Measurements from ENCODE around the gene ENTPD6.
A peak's percentile ranks its signal among the peaks of the same experiment; 100 is the strongest.

The ENTPD6 gene

DNA sequence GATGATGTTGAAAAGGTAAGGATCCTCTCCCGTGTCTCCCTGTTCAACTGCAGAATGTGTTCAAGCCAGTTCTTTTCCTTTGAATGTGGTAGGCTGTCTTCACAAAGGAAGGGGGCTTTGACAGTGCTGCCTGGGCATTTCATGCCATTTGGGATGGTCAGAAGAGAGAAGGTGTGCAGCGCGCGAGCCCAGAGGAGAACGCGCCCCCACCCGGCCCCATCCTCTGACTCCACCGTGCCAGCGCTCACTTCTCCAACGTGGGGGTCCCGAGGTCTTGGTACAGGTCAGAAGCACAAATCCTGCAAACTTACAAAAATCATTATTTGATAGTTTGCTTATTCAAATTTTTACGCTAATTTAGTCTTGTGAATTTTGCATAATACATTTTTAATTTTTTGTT is 14.4 kb downstream of the ENTPD6 start:
- DNase-seq, result no peak

DNA sequence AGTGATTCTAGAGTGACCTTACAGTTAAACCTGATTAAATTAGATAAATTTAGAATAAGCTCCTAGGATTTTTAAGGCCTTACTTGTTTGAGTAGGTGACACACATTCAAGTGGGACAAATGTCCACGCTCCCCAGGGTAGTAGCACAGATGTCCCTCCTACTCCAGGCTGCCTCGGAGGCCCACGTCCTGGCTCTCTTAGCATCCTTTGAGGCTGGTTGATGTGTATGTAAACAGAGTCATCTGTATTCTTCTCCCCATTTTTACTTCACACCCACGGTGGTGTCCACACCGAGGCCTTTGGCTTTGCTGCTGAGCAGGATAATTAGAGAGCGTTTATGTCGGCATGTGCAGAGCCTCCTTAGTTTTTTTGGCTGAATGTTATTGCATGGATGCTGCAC is 15.8 kb downstream of the ENTPD6 start:
- DNase-seq, result no peak

GRCh38 chr20:25212242-25212641 is 16.7 kb downstream of the ENTPD6 start:
- no peak for DNase-seq

- no peak for DNase-seq
Observed at GRCh38 chr20:25213566-25214425, 18.3 kb downstream of the ENTPD6 start.

GRCh38 chr20:25214426-25214790 is 18.9 kb downstream of the ENTPD6 start:
- no peak for DNase-seq

DNA sequence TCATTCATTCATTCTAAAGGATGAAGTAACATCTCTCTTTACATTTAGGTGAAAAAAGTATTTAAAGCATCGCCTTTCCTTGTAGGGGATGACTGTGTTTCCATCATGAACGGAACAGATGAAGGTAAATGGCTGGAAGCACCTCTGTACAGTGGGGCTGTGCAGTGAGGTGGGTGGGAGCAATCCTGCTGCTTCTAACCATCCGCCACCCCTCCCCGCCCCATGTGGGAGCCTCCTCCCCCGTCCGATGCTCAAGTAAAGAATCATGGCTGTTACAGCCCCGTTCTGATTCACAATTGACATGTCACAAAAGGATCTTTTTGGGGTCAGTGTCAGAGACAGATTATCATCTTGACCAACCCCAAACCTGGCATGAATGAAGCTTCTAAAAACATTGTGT is 19.3 kb downstream of the ENTPD6 start:
- no peak for DNase-seq

- no peak for DNase-seq
Observed at GRCh38 chr20:25215521-25215920, 20.0 kb downstream of the ENTPD6 start.

- no peak for DNase-seq
Observed at GRCh38 chr20:25216199-25216945, 20.9 kb downstream of the ENTPD6 start.

DNA sequence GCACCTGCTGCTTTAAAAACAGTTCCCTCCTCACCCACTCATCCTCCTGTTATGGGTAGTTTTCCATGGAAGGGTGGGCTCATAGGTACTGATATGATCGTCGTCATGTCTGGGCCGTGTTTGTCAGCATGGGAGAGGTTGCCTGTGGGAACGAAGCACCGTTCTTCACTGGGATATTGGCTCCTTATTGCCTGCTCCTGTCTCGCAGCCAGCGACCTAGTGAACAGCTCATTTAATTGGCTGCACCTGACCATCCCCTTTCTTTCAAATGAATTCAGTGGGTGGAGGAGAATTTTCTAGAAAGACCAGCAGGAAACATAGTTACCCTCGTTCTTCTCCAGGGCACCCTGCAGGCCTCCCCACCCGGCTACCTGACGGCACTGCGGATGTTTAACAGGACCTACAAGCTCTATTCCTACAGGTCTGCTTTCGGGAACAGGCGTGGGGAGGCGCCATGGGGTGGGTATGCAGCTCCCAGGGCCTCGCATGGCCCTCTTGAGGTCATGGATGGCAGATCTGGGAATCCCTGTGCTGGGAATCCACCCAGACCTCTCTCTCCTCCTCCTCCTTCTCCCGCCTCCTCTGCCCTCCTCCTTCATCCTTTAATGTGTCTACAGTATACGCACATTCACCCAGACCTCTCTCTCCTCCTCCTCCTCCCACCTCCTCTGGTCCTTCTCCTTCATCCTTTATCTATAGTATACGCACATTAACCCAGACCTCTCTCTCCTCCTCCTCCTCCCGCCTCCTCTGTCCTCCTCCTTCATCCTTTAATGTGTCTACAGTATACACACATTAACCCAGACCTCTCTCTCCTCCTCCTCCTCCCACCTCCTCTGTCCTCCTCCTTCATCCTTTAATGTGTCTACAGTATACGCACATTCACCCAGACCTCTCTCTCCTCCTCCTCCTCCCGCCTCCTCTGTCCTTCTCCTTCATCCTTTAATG is 21.9 kb downstream of the ENTPD6 start:
- DNase-seq, result no peak

- DNase-seq, result no peak
Observed at GRCh38 chr20:25218109-25218486, 22.6 kb downstream of the ENTPD6 start.

- DNase-seq, result no peak
Observed at GRCh38 chr20:25218492-25218891, 23.0 kb downstream of the ENTPD6 start.

DNA sequence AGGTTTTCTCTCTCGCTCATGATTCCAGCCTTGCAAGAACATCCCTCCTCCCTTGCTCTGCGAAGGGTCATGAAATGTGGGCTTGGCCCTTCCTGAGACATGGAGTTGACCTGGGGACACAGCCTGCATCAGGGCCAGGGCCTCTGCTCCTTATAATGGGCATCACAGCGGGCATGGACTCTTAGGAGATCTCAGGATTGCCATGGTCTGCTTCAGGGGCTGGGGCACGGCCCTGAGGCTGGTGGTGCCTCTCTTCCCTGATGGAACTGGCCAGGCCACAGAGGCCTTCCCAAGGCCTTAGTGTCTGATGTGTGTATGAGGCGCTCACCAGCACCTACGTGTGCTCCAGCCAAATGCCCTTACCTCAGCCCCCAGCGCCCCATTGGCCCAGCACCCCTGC is 23.9 kb downstream of the ENTPD6 start:
- DNase-seq, result no peak

- peak; percentile 15 for DNase-seq
Observed at GRCh38 chr20:25220021-25220730, 24.7 kb downstream of the ENTPD6 start.

- no peak for DNase-seq
Observed at GRCh38 chr20:25220810-25221591, 25.5 kb downstream of the ENTPD6 start.

GRCh38 chr20:25221592-25222460 is 26.3 kb downstream of the ENTPD6 start:
- DNase-seq, result no peak

DNA sequence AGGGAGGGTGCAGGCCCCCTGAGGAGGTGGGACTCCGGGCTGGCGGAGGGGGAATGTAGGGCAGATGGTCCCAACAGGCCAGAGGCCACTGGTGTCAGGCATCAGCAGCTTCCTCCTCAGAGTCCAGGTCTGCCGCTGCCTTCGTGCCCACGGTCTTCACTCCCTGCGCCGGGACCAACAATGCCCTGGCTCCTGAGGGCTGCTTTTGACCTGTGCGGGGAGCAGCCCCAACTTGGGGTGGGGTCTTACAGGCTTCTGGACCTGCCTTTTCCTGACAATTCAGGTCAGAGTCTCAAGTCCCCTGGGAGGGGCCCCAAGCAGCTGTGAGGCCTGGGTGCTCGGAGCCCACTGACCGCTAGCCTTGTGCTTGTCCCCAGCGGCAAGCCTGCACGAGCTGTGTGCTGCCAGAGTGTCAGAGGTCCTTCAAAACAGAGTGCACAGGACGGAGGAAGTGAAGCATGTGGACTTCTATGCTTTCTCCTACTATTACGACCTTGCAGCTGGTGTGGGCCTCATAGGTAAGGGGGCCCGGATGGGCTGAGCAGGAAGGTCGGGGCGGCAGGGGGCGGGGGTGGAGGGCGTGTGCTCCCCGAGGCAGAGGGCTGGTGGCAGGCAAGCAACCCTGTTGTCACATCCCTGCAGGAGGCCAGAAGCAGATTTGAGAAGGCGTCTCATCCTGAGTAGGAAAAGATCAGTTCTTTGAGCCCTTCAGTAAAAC is 27.1 kb downstream of the ENTPD6 start:
- DNase-seq, result no peak

GRCh38 chr20:25223179-25223661 is 27.7 kb downstream of the ENTPD6 start:
- peak; percentile 56 for DNase-seq

DNA sequence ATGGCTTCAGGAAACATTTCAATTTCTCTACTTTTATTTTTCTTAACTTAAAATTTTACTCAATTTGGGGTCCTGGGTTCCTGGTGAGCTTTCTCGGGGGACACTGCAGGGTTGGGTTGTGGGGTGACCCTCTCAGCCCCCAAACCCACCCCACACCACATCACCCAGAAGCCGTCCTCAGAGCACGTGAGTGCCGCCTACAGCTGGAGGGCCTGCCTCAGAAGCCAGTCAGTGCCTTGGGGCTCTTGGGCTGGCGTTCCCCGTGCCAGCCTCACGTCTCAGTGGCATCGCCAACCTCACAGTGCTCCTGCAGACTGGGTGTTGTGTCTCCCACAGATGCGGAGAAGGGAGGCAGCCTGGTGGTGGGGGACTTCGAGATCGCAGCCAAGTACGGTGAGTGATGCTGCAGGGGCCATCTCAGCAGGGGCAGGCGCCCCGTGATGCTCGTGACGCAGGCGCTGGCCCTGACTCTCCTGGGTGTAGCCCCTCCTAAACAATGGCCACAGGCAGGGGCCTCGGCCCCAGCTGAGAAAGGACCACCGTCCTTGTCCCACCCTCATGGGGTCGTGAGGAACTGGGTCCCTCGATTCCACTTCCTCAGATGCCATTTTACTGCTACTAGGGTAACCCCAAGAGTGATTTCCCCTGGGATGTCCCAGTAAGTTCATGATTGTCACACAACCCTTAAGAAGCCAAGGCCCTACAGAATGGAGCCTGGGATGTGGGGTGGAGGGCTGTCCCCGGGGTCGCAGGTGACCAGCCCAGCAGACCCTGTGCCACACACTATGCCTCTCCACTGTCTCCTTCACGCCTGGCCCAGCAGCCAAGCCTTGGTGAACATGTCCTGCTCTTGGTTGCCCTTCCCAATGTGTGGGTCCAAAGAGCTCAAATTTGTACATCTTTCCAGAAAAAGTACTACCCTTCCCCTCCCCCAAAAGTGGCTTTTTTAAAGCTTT is 28.5 kb downstream of the ENTPD6 start:
- DNase-seq, result no peak

DNA sequence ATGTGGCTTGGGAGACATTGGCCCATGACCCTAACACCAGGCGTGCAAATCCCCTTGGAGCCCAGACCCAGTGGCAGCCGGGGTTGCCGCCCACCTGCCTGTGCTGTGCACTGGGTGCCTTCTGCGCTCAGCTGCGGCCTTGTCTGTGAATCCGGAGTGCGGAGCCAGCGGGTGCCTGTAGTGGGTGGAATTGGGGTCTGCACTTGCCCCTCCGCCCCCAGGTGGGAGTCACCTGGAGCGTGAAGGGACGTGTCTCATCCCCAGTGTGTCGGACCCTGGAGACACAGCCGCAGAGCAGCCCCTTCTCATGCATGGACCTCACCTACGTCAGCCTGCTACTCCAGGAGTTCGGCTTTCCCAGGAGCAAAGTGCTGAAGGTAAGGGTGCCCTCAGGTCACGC is 29.4 kb downstream of the ENTPD6 start:
- DNase-seq, result no peak

Measured in activated naive CD4-positive, alpha-beta T cell treated with Interleukin-2 at 50 U/mL for 16 hours (primary cell).